OCI-LY3 (cell line): ENCODE measurements around the gene TDRD1.

Experiments used
- H2AFZ ChIP-seq: fragments of 200-600, 300-600 bp; shearing (Covaris generic); 2 replicates; pipeline ENCODE4 v1.6.0; 2014; ENCODE audit warnings: antibody characterized with exemption, low read depth, low read length
- H3K27ac ChIP-seq: fragments of 200-600, 300-600 bp; sonication (generic); 2 replicates; pipeline ENCODE4 v1.5.1; 2014; ENCODE audit warnings: mild to moderate bottlenecking, low read length, moderate library complexity, mixed read lengths
- H3K27me3 ChIP-seq: fragments of 200-600, 300-600 bp; sonication (generic); 2 replicates; pipeline ENCODE4 v1.6.1; 2014; ENCODE audit warnings: low read depth, low read length, mixed read lengths
- H3K36me3 ChIP-seq: fragments of 200-600, 300-600 bp; sonication (generic); replicated peaks from 2 replicates; pipeline ENCODE3; 2014; ENCODE audit warnings: low read depth, low read length, mixed read lengths
- H3K4me1 ChIP-seq: fragments of 300-600, 200-600 bp; sonication (generic); 2 replicates; pipeline ENCODE4 v1.6.1; 2014; ENCODE audit warnings: low read length, mixed read lengths
- H3K4me2 ChIP-seq: fragments of 200-600, 300-600 bp; sonication (generic); 2 replicates; pipeline ENCODE4 v1.6.1; 2014; ENCODE audit warnings: low read length, mixed read lengths
- H3K4me3 ChIP-seq: fragments of 300-600, 200-600 bp; sonication (generic); 2 replicates; pipeline ENCODE4 v1.5.1; 2014; ENCODE audit warnings: antibody characterized with exemption, mild to moderate bottlenecking, low read length, moderate library complexity
- H3K79me2 ChIP-seq: fragments of 300-600, 200-600 bp; shearing (Covaris generic); 2 replicates; pipeline ENCODE4 v1.6.1; 2014; ENCODE audit warnings: mild to moderate bottlenecking, low read length, mixed read lengths
- H3K9ac ChIP-seq: fragments of 300-600, 200-600 bp; shearing (Covaris generic); 2 replicates; pipeline ENCODE4 v1.6.0; 2014; ENCODE audit warnings: mild to moderate bottlenecking, low read length, moderate library complexity
- H3K9me3 ChIP-seq: fragments of 200-600, 300-600 bp; shearing (Covaris generic); 2 replicates; pipeline ENCODE4 v1.6.1; 2014; ENCODE audit warnings: low read length, mixed read lengths; ENCODE audit not compliant: insufficient read depth
- H4K20me1 ChIP-seq: fragments of 200-600, 300-600 bp; sonication (generic); 2 replicates; pipeline ENCODE4 v1.6.1; 2016; ENCODE audit warnings: low read length, mixed read lengths; ENCODE audit not compliant: insufficient read depth
- EZH2phosphoT487 ChIP-seq: fragments of 200-600 bp; shearing (Covaris generic); IDR thresholded peaks from 2 replicates; pipeline ENCODE4 v1.6.1; 2018; ENCODE audit warnings: antibody characterized with exemption, mixed run types, low read depth
- TF ChIP-seq, protein P1 (sequence below): fragments of 200-600, 300-600 bp; sonication (generic); IDR thresholded peaks from 2 replicates; pipeline ENCODE4 v1.5.1; 2014; ENCODE audit warnings: antibody characterized with exemption, low read length, low read depth

TDRD1 gene

DNA sequence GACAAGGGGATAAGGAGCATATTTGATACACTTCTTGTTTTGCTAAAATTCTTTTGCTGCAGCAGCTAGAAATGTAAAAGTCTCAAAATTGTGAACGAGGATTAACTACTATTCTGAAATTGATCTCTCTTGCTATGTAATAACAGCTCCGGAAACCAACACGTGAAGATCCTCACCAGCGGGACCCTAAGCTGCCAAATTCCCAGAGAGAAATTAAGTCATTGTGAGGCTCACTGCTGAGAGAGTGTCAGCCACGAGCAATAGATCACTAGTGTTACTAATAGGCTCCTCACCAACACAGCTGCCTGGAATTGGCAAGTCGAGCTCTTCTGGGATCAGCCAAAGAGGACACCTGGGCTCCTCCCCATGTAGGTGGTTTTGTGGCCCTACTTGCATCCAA is 54.3 kb downstream of the TDRD1 start:
- Histone ChIP-seq H3K27me3 (peaks cover 10% of the 10 kb centered on the region; the same call in 1 of the 2 replicates), H3K9ac (no peak overlapping the region), H4K20me1 (no peaks in the 10 kb centered on the region), H3K9me3 (no peaks in the 10 kb centered on the region), H3K4me1 (no peaks in the 10 kb centered on the region), H3K36me3 (no peaks in the 10 kb centered on the region), H3K79me2 (no peaks in the 10 kb centered on the region), H3K4me3 (no peak overlapping the region), H3K4me2 (no peak overlapping the region), H2AFZ (no peak overlapping the region), H3K27ac (no peak overlapping the region)
- TF ChIP-seq, protein P1, sequence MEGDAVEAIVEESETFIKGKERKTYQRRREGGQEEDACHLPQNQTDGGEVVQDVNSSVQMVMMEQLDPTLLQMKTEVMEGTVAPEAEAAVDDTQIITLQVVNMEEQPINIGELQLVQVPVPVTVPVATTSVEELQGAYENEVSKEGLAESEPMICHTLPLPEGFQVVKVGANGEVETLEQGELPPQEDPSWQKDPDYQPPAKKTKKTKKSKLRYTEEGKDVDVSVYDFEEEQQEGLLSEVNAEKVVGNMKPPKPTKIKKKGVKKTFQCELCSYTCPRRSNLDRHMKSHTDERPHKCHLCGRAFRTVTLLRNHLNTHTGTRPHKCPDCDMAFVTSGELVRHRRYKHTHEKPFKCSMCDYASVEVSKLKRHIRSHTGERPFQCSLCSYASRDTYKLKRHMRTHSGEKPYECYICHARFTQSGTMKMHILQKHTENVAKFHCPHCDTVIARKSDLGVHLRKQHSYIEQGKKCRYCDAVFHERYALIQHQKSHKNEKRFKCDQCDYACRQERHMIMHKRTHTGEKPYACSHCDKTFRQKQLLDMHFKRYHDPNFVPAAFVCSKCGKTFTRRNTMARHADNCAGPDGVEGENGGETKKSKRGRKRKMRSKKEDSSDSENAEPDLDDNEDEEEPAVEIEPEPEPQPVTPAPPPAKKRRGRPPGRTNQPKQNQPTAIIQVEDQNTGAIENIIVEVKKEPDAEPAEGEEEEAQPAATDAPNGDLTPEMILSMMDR = no peak
- no peak for TF ChIP-seq EZH2phosphoT487

DNA sequence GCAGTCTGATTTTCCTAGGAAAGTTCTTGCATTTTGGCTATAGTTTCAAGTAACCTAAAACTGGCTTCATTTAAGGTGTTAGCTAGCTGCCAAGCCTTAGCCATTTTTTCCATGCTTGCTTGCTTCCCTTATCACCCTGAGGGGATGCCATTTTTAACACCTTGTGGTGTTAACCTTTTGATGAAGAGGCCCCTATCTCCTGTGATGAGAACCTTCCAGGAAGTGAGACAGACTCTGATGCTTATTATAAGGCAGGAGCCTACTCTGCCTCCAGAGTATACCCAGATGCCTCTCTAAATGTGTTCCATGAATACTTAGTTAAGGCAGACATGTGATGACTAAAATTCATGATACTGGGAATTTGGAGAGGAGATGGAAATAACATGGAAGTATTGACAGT is 55.0 kb downstream of the TDRD1 start:
- no peaks in the 10 kb centered on the region for H4K20me1 ChIP-seq
- no peak overlapping the region for H3K4me3 ChIP-seq
- no peak for TF ChIP-seq EZH2phosphoT487
- TF ChIP-seq, protein P1 = no peak
- H3K27ac ChIP-seq = no peak overlapping the region
- H3K9ac ChIP-seq = no peak overlapping the region
- H3K36me3 ChIP-seq = no peaks in the 10 kb centered on the region
- no peaks in the 10 kb centered on the region for H3K4me1 ChIP-seq
- no peak overlapping the region for H3K4me2 ChIP-seq
- H3K27me3 ChIP-seq = peaks cover 10% of the 10 kb centered on the region; the same call in 1 of the 2 replicates
- no peaks in the 10 kb centered on the region for H3K79me2 ChIP-seq
- H2AFZ ChIP-seq = no peak overlapping the region
- no peaks in the 10 kb centered on the region for H3K9me3 ChIP-seq

DNA sequence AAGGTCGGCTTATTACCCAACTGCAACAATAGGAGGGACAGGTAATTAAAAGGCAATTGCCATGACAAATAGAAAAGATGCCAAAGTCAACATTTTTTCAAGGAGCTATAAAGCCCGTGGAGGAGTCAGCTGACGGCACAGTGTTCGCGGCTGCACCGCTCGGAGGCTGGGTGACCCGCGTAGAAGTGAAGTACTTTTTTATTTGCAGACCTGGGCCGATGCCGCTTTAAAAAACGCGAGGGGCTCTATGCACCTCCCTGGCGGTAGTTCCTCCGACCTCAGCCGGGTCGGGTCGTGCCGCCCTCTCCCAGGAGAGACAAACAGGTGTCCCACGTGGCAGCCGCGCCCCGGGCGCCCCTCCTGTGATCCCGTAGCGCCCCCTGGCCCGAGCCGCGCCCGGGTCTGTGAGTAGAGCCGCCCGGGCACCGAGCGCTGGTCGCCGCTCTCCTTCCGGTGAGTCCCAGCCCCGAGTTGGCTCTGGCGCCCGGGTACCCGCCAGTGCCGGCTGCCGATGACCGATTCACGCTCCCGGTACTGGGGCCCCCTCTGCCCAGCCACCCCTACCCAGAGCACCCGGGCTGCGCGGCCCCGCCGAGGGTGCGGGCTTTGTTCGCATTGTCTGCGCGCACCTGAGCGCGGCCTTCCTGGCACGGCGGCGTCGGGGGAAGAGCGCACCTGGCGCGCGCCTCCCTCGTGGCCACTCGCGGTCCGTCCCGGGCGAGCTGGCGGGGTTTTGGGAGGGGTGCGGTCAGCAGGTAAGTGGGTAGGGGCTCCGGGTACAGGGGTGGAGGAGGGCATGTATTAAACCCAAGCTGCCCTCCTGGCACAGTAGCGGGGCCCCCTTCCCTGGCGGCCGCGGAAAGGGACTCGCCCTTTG is 60.2 kb downstream of the TDRD1 start, which contains the start of gene VWA2:
Gene VWA2, plus strand, starts transcription at position 138 of the 877 bp plus-strand sequence. CDS start 9,460 bp downstream, outside the sequence.
- Histone ChIP-seq H3K27me3 (peaks cover 7% of the 10 kb centered on the region), H3K4me2 (no peak within 1 kb of the TSS), H3K9me3 (no peaks in the 10 kb centered on the region), H3K79me2 (no peaks in the 10 kb centered on the region), H3K36me3 (no peaks in the 10 kb centered on the region), H3K4me1 (no peaks in the 10 kb centered on the region), H3K9ac (no peak within 1 kb of the TSS), H2AFZ (no peak within 1 kb of the TSS), H3K4me3 (no peak within 1 kb of the TSS), H3K27ac (no peak within 1 kb of the TSS), H4K20me1 (no peaks in the 10 kb centered on the region)
- TF ChIP-seq EZH2phosphoT487 = no peak
- TF ChIP-seq, protein P1 = no peak

DNA sequence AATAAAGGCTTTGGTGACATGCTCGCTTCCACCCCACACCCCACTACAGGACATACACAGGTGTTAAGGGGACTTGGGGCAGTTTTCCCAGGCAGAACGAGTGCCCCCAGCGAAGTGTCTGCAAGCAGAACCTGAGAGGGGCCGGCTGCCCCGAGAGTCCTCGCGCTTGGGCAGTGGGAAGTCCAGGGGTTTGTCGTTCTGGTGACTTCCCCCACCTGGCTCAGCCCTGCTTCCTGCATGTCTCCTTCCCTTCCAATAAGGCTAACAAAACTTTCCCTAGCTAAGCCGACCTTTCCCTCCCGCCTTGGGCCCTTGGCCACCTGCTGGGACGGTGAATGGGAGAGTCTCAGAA is 60.8 kb downstream of the TDRD1 start:
- H4K20me1 ChIP-seq = no peaks in the 10 kb centered on the region
- H3K9me3 ChIP-seq = no peaks in the 10 kb centered on the region
- H3K9ac ChIP-seq = no peak overlapping the region
- no peaks in the 10 kb centered on the region for H3K79me2 ChIP-seq
- H3K36me3 ChIP-seq = no peaks in the 10 kb centered on the region
- H3K4me1 ChIP-seq = no peaks in the 10 kb centered on the region
- no peak overlapping the region for H3K4me3 ChIP-seq
- no peak overlapping the region for H3K27ac ChIP-seq
- H3K27me3 ChIP-seq = peaks cover 3% of the 10 kb centered on the region
- TF ChIP-seq EZH2phosphoT487 = no peak
- TF ChIP-seq, protein P1 = no peak
- no peak overlapping the region for H3K4me2 ChIP-seq
- H2AFZ ChIP-seq = no peak overlapping the region
